ENCODE measurements around the gene NKG7. TPM values are rescaled to one million over a fixed set of nuclear protein-coding genes. Genes with fewer than 3 reads are reported as not detected.

The NKG7 gene
- total and polyA plus RNA-seq, 2 donors from 2014 or later (not counting 2 experiments from before 2014, with no cell fraction given), result not detected

Other genes starting within 250 kb of the NKG7 start
- not detected in 2 replicates for gene SIGLEC9, start 247.7 kb downstream of the NKG7 start, total RNA-seq
- not detected in 2 replicates for gene SIGLEC9, start 247.7 kb downstream of the NKG7 start, polyA plus RNA-seq
- gene SIGLEC7, start 230.4 kb downstream of the NKG7 start, total RNA-seq, result not detected in 2 replicates
- gene SIGLEC7, start 230.4 kb downstream of the NKG7 start, polyA plus RNA-seq, result not detected in 2 replicates
- not detected in 2 replicates for gene CD33, start 147.6 kb downstream of the NKG7 start, total RNA-seq
- gene CD33, start 147.6 kb downstream of the NKG7 start, polyA plus RNA-seq, result not detected in 2 replicates
- not detected in 2 replicates for gene SIGLECL1, start 121.6 kb downstream of the NKG7 start, total RNA-seq
- gene SIGLECL1, start 121.6 kb downstream of the NKG7 start, polyA plus RNA-seq, result not detected in 2 replicates
- not detected in 2 replicates for gene IGLON5, start 61.0 kb downstream of the NKG7 start, total RNA-seq
- not detected in 2 replicates for gene IGLON5, start 61.0 kb downstream of the NKG7 start, polyA plus RNA-seq
- gene VSIG10L, start 30.5 kb downstream of the NKG7 start, total RNA-seq, result 0.82 and 0.99 TPM in 2 replicates
- gene VSIG10L, start 30.5 kb downstream of the NKG7 start, polyA plus RNA-seq, result 1.2 TPM in 2 replicates
- gene ETFB, start 6.3 kb downstream of the NKG7 start, total RNA-seq, result 74.1 and 82.2 TPM in 2 replicates
- 119 and 120 TPM in 2 replicates for gene ETFB, start 6.3 kb downstream of the NKG7 start, polyA plus RNA-seq
- gene CLDND2, start 3.7 kb downstream of the NKG7 start, total RNA-seq, result 0.42 TPM in 1 of 2 replicates, not detected in the other
- gene CLDND2, start 3.7 kb downstream of the NKG7 start, polyA plus RNA-seq, result 0.58 and 0.97 TPM in 2 replicates
- gene LIM2, start 15.3 kb upstream of the NKG7 start, total RNA-seq, result not detected in 2 replicates
- not detected in 2 replicates for gene LIM2, start 15.3 kb upstream of the NKG7 start, polyA plus RNA-seq
- gene C19orf84, start 17.9 kb upstream of the NKG7 start, total RNA-seq, result not detected in 2 replicates
- not detected in 2 replicates for gene C19orf84, start 17.9 kb upstream of the NKG7 start, polyA plus RNA-seq
- not detected in 2 replicates for gene SIGLEC10, start 45.0 kb upstream of the NKG7 start, total RNA-seq
- gene SIGLEC10, start 45.0 kb upstream of the NKG7 start, polyA plus RNA-seq, result not detected in 2 replicates
- gene SIGLEC8, start 85.8 kb upstream of the NKG7 start, total RNA-seq, result not detected in 2 replicates
- not detected in 2 replicates for gene SIGLEC8, start 85.8 kb upstream of the NKG7 start, polyA plus RNA-seq
- gene CEACAM18, start 105.9 kb upstream of the NKG7 start, total RNA-seq, result not detected in 2 replicates
- gene CEACAM18, start 105.9 kb upstream of the NKG7 start, polyA plus RNA-seq, result not detected in 2 replicates
- not detected in 2 replicates for gene SIGLEC12, start 129.1 kb upstream of the NKG7 start, total RNA-seq
- not detected in 2 replicates for gene SIGLEC12, start 129.1 kb upstream of the NKG7 start, polyA plus RNA-seq
- not detected in 2 replicates for gene SIGLEC6, start 159.0 kb upstream of the NKG7 start, total RNA-seq
- not detected in 2 replicates for gene SIGLEC6, start 159.0 kb upstream of the NKG7 start, polyA plus RNA-seq
- gene ZNF175, start 198.6 kb upstream of the NKG7 start, total RNA-seq, result 3.0 and 4.5 TPM in 2 replicates
- gene ZNF175, start 198.6 kb upstream of the NKG7 start, polyA plus RNA-seq, result 0.88 and 0.90 TPM in 2 replicates

Measured in foreskin keratinocyte (primary cell).